ENCODE results near the gene HMBS. TPM values are rescaled to one million over a fixed set of nuclear protein-coding genes. Genes with fewer than 3 reads are reported as not detected.

Gene HMBS
- total RNA-seq, 1 donor from 2014 or later = 14.7 TPM

Other genes with a start within 250 kb of the HMBS start
- not detected for gene CXCR5, start 201.0 kb upstream of the HMBS start, total RNA-seq
- 41.4 TPM for gene BCL9L, start 159.0 kb upstream of the HMBS start, total RNA-seq
- not detected for gene UPK2, start 128.6 kb upstream of the HMBS start, total RNA-seq
- not detected for gene FOXR1, start 113.1 kb upstream of the HMBS start, total RNA-seq
- 15.0 TPM for gene CENATAC, start 86.7 kb upstream of the HMBS start, total RNA-seq
- 572 TPM for gene RPS25, start 66.5 kb upstream of the HMBS start, total RNA-seq
- 42.4 TPM for gene TRAPPC4, start 66.1 kb upstream of the HMBS start, total RNA-seq
- 3.9 TPM for gene SLC37A4, start 54.0 kb upstream of the HMBS start, total RNA-seq
- gene HYOU1, start 27.7 kb upstream of the HMBS start, total RNA-seq = 90.7 TPM
- 18.5 TPM for gene VPS11, start 17.1 kb upstream of the HMBS start, total RNA-seq
- 18.9 TPM for gene DPAGT1, start 17.0 kb downstream of the HMBS start, total RNA-seq
- 11.8 TPM for gene C2CD2L, start 22.5 kb downstream of the HMBS start, total RNA-seq
- gene HINFP, start 36.7 kb downstream of the HMBS start, total RNA-seq = 14.5 TPM
- 1.0 TPM for gene ABCG4, start 64.2 kb downstream of the HMBS start, total RNA-seq
- 25.4 TPM for gene NLRX1, start 83.8 kb downstream of the HMBS start, total RNA-seq
- gene NHERF4, start 100.6 kb downstream of the HMBS start, total RNA-seq = not detected
- gene CBL, start 121.5 kb downstream of the HMBS start, total RNA-seq = 13.4 TPM
- gene MCAM, start 232.2 kb downstream of the HMBS start, total RNA-seq = 110 TPM
- 10.7 TPM for gene RNF26, start 249.6 kb downstream of the HMBS start, total RNA-seq

Measured in cardiac septum (tissue), 1 donor.